Measurements from ENCODE around the gene CDRT4. TPM values are rescaled to one million over a fixed set of nuclear protein-coding genes. Genes with fewer than 3 reads are reported as not detected.
A peak's percentile ranks its signal among the peaks of the same experiment; 100 is the strongest.
"Not testable (repeated sequence)": the region's sequence is repeated elsewhere in the genome, so short reads cannot be mapped to it uniquely, and the experiment has no call there.

CDRT4 gene
- total RNA-seq, 1 experiment from 2014 or later, result 1.7 TPM

DNA sequence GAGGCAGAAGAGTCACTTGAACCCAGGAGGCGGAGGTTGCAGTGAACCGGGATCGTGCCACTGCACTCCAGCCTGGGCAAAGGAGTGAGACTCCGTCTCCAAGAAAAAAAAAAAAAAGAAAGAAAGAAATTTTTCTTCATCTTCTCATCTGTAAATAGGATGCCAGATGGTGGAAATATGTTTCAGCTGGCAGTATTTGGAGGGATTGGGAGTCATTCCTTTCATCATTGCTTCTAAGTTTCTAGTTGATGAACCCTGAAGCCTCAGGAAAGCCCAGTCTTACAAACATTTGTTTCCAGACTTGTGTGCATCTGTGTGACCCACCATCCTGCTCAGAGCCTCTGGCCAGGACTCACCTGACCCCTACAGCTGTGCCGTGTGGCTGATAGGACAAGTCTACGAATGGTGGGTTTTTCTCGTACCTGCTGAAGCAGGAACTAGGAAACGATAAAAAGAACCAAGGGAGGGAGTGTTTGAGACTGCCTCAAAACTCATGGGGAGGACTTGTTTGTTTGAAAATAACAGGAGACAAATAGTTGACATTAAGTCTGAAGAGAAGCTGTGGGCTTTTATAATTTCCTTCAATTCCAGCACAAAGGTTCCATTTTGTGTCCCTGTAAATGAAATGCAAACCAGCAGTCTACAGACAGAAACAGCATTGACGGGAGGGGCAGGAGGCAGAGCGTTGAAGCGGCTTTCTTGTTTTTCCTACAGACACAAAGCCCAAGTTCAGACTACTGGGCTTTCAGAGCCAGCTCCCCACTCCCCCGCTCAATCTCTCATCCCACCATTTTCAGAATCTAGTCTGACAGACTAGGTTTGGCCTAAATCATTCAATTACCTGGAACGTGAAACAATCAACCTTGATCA lies 24.9 kb downstream of the CDRT4 start:
- no peak for DNase-seq (ENCODE audit: low read depth)
- in situ Hi-C loops (cut with HindIII; ENCODE audit: low pct_unique_long_range_greater_than_20kb, low sequenced_read_pairs), result no loop called here

- in situ Hi-C loops (cut with HindIII; ENCODE audit: low pct_unique_long_range_greater_than_20kb, low sequenced_read_pairs), result no loop called here
- DNase-seq (ENCODE audit: low read depth), result no peak
Measured at GRCh38 chr17:15441315-15441714, 26.1 kb downstream of the CDRT4 start.

DNA sequence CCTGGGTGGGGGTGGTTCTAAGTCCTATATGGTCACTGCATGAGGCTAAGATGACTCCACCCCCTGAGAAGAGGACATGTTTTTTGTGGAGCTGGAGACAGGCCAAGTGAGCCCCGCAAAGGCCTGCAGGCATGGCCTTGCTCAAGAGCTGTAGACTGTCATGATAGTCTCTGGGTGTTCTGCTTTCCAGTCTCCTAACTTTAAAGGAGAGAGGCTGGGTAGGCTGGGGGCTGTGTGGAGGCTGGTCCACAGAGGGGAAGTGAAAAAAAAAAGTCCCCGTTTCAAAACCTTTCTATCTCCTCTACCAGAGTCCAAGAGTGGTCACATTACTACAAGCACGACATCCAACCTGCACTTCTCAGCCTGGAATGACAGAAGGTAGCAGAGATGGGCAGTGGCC lies 27.1 kb downstream of the CDRT4 start:
- in situ Hi-C loops (cut with HindIII; ENCODE audit: low pct_unique_long_range_greater_than_20kb, low sequenced_read_pairs), result no loop called here

GRCh38 chr17:15439205-15439985 lies 28.0 kb downstream of the CDRT4 start:
- DNase-seq (ENCODE audit: low read depth); in situ Hi-C loops (cut with HindIII; ENCODE audit: low pct_unique_long_range_greater_than_20kb, low sequenced_read_pairs): not testable (repeated sequence)

More for the DNA sequence above, 27.1 kb downstream of the CDRT4 start:
- no peak for DNase-seq (ENCODE audit: low read depth)

DNA sequence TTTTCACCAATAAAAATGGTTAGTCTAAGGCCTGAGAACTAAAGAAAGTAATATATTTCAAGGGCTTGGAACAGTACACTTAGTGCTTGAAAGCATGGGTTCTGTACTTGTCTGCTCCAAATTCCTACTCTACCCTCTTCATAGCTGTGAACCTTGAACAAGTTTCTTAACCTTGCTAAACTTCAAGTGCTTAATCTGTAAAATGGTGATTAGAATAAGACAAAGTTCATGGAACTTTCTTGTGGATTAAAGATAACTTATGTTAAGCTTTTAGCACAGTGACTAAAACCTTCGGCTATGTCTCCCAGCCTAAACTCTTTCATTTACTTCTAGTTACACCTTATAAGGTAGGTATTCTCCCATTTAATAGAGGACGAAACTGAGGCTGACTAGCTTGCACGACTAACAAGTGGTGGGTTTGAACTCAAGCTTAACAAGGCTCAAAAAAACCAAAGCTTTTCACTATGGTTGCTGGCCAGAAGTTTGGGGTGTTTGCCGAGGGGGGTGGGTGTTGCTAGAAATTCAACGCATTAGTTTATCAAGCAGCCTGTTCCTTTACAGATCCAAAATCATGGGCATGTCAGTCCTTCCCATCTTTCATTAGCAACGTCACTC lies 28.8 kb downstream of the CDRT4 start:
- DNase-seq (ENCODE audit: low read depth), result no peak
- in situ Hi-C loops (cut with HindIII; ENCODE audit: low pct_unique_long_range_greater_than_20kb, low sequenced_read_pairs), result no loop called here

DNA sequence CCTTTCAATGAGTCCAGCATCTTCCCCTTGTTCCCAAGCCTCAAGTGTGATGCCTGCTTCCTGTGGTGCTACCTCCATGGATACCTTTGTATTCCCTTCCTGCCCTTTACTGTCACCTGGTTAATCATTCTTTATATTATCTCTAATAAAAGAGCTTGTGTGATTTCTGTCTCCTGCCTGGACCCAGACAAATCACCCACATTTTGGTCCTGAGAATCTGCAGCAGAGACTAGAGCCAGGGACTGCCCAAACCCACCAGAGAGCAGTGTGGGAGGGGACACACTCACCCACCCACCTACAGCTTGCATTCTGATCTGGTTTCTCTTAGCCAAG lies 30.2 kb downstream of the CDRT4 start:
- in situ Hi-C loops (cut with HindIII; ENCODE audit: low pct_unique_long_range_greater_than_20kb, low sequenced_read_pairs), result no loop called here
- no peak for DNase-seq (ENCODE audit: low read depth)

- DNase-seq (ENCODE audit: low read depth), result peak; percentile 9
- in situ Hi-C loops (cut with HindIII; ENCODE audit: low pct_unique_long_range_greater_than_20kb, low sequenced_read_pairs), result no loop called here
Measured at GRCh38 chr17:15436473-15437302, 30.7 kb downstream of the CDRT4 start.

- no peak for DNase-seq (ENCODE audit: low read depth)
- in situ Hi-C loops (cut with HindIII; ENCODE audit: low pct_unique_long_range_greater_than_20kb, low sequenced_read_pairs), result no loop called here
Measured at GRCh38 chr17:15434956-15435355, 32.5 kb downstream of the CDRT4 start.

- in situ Hi-C loops (cut with HindIII; ENCODE audit: low pct_unique_long_range_greater_than_20kb, low sequenced_read_pairs), result no loop called here
- DNase-seq (ENCODE audit: low read depth), result no peak
Measured at GRCh38 chr17:15432807-15433611, 34.4 kb downstream of the CDRT4 start.

DNA sequence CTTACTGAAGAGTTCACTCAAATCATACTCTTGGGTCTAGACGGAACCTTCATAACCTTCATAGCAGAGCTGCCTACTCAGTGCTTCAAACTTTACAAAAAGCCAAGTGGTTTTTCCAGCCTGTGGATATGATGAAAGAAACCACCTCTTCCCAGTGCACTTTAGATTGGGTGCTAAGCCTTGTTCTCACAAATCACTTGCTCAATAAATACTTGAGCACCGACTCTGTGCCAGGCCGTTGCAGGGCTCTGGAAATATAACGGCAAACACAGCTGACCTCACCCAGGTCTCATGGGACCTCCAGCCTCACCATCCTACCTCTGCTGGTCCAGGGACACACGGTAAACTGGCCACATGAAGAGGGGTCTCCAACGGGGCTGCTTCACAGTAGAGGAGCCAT lies 35.7 kb downstream of the CDRT4 start:
- in situ Hi-C loops (cut with HindIII; ENCODE audit: low pct_unique_long_range_greater_than_20kb, low sequenced_read_pairs), result no loop called here

GRCh38 chr17:15431196-15431595 lies 36.2 kb downstream of the CDRT4 start:
- in situ Hi-C loops (cut with HindIII; ENCODE audit: low pct_unique_long_range_greater_than_20kb, low sequenced_read_pairs), result no loop called here
- DNase-seq (ENCODE audit: low read depth), result no peak

More for the DNA sequence above, 35.7 kb downstream of the CDRT4 start:
- DNase-seq (ENCODE audit: low read depth), result no peak

DNA sequence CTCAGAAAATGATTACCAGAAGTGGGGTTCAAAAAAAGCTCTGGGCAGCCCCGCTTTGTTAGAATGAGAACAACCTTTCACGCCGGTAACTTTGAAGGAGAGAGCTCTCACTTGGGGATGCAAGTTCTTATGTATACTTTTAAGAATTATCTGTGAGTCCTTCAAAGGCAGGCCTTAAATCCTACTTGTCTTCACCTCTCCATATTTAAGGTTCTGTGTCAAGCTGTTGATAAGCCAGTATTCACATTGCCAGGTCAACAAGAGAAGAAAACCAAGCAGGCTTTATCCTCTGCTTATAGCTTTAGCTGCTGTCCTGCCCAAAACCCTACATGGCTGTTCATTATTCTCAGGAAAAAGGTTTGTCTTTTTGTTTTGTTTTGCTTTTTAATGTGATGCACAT lies 42.9 kb downstream of the CDRT4 start:
- DNase-seq (ENCODE audit: low read depth), result no peak
- in situ Hi-C loops (cut with HindIII; ENCODE audit: low pct_unique_long_range_greater_than_20kb, low sequenced_read_pairs), result no loop called here

GRCh38 chr17:15422392-15422965 lies 44.9 kb downstream of the CDRT4 start:
- in situ Hi-C loops (cut with HindIII; ENCODE audit: low pct_unique_long_range_greater_than_20kb, low sequenced_read_pairs), result no loop called here

GRCh38 chr17:15418781-15419180 lies 48.6 kb downstream of the CDRT4 start:
- in situ Hi-C loops (cut with HindIII; ENCODE audit: low pct_unique_long_range_greater_than_20kb, low sequenced_read_pairs), result no loop called here
- DNase-seq (ENCODE audit: low read depth), result no peak

More at GRCh38 chr17:15422392-15422965, 44.9 kb downstream of the CDRT4 start:
- DNase-seq (ENCODE audit: low read depth), result no peak

- no peak for DNase-seq (ENCODE audit: low read depth)
- in situ Hi-C loops (cut with HindIII; ENCODE audit: low pct_unique_long_range_greater_than_20kb, low sequenced_read_pairs), result no loop called here
Measured at GRCh38 chr17:15414532-15415306, 52.7 kb downstream of the CDRT4 start.

- DNase-seq (ENCODE audit: low read depth), result no peak
- in situ Hi-C loops (cut with HindIII; ENCODE audit: low pct_unique_long_range_greater_than_20kb, low sequenced_read_pairs), result no loop called here
Measured at GRCh38 chr17:15413101-15413771, 54.2 kb downstream of the CDRT4 start.

Measured in Caki2 (cell line).